ENCODE data around the gene MINAR2. TPM values are rescaled to one million over a fixed set of nuclear protein-coding genes. Genes with fewer than 3 reads are reported as not detected.

Gene MINAR2
- total and polyA plus RNA-seq, 2 experiments from 2014 or later, result not detected

DNA sequence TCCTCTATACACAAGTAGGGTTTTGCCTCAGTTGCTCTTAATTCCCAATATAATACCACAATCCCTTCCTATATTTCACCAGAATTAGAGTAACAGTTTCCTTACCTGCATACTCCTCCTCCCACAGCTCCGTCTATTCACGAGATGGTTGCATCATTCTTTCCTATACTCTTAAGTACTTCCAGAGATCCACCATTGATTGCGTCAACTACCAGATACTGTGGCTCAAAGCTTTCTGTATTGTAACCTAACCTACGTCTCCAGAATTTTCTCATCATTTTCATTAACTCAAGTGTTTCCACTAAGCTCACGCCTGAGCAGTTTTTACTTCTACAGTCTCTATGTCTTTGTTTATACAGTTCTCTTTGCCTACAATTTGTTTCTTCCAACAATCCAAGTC lies 31.2 kb upstream of the MINAR2 start (continued):
- TF ChIP-seq REST (IDR thresholded peaks at IDR 0.05; ENCODE audit: unreplicated experiment), result no peak
- no peak for TF ChIP-seq EZH2 (IDR thresholded peaks at IDR 0.05; ENCODE audit: low read depth, unreplicated experiment)
- no peak for TF ChIP-seq POLR2AphosphoS5 (IDR thresholded peaks at IDR 0.05; ENCODE audit: low read depth)
- TF ChIP-seq NANOG (IDR thresholded peaks at IDR 0.05; ENCODE audit: borderline replicate concordance), result no peak
- TF ChIP-seq, protein P1, sequence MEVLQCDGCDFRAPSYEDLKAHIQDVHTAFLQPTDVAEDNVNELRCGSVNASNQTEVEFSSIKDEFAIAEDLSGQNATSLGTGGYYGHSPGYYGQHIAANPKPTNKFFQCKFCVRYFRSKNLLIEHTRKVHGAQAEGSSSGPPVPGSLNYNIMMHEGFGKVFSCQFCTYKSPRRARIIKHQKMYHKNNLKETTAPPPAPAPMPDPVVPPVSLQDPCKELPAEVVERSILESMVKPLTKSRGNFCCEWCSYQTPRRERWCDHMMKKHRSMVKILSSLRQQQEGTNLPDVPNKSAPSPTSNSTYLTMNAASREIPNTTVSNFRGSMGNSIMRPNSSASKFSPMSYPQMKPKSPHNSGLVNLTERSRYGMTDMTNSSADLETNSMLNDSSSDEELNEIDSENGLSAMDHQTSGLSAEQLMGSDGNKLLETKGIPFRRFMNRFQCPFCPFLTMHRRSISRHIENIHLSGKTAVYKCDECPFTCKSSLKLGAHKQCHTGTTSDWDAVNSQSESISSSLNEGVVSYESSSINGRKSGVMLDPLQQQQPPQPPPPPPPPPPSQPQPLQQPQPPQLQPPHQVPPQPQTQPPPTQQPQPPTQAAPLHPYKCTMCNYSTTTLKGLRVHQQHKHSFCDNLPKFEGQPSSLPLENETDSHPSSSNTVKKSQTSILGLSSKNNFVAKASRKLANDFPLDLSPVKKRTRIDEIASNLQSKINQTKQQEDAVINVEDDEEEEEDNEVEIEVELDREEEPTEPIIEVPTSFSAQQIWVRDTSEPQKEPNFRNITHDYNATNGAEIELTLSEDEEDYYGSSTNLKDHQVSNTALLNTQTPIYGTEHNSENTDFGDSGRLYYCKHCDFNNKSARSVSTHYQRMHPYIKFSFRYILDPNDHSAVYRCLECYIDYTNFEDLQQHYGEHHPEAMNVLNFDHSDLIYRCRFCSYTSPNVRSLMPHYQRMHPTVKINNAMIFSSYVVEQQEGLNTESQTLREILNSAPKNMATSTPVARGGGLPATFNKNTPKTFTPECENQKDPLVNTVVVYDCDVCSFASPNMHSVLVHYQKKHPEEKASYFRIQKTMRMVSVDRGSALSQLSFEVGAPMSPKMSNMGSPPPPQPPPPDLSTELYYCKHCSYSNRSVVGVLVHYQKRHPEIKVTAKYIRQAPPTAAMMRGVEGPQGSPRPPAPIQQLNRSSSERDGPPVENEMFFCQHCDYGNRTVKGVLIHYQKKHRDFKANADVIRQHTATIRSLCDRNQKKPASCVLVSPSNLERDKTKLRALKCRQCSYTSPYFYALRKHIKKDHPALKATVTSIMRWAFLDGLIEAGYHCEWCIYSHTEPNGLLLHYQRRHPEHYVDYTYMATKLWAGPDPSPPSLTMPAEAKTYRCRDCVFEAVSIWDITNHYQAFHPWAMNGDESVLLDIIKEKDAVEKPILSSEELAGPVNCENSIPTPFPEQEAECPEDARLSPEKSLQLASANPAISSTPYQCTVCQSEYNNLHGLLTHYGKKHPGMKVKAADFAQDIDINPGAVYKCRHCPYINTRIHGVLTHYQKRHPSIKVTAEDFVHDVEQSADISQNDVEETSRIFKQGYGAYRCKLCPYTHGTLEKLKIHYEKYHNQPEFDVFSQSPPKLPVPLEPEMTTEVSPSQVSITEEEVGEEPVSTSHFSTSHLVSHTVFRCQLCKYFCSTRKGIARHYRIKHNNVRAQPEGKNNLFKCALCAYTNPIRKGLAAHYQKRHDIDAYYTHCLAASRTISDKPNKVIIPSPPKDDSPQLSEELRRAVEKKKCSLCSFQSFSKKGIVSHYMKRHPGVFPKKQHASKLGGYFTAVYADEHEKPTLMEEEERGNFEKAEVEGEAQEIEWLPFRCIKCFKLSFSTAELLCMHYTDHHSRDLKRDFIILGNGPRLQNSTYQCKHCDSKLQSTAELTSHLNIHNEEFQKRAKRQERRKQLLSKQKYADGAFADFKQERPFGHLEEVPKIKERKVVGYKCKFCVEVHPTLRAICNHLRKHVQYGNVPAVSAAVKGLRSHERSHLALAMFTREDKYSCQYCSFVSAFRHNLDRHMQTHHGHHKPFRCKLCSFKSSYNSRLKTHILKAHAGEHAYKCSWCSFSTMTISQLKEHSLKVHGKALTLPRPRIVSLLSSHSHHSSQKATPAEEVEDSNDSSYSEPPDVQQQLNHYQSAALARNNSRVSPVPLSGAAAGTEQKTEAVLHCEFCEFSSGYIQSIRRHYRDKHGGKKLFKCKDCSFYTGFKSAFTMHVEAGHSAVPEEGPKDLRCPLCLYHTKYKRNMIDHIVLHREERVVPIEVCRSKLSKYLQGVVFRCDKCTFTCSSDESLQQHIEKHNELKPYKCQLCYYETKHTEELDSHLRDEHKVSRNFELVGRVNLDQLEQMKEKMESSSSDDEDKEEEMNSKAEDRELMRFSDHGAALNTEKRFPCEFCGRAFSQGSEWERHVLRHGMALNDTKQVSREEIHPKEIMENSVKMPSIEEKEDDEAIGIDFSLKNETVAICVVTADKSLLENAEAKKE (CRISPR knock-in tag; IDR thresholded peaks at IDR 0.05), result no peak

DNA sequence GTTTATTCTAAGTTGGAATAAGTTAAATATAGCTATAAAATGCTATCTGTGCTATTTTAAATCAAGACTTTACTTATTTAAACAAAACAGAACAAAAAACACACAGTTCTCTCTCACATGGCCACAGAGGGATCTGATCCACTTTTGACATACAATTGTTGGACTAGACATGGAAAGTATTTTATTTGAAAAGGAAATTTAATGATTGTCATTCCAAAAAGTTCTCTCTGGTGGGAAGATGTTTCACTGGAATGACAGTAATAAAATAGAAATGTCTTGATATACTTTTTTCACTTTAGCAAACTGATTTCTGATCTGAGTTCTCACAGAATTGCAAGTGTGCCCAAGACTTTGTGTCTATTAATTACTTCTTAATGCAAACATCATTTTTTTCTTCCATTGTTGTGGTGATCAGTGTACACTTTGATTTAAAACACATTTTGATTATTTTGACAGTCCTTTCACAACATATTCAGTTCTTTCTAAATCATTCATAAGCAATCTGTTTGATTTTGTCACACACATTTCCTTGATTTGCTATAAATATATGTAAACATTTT lies 30.1 kb upstream of the MINAR2 start:
- DNase-seq (ENCODE audit: low spot score), result no peak
- H3K4me2 ChIP-seq, result no peak overlapping the region
- no peaks in the 10 kb centered on the region for H3K27me3 ChIP-seq (ENCODE audit: insufficient read depth)
- no peak for ATAC-seq
- H3K4me3 Mint-ChIP-seq, result no peak overlapping the region
- peaks cover 28% of the 10 kb centered on the region; the same call in 2 of the 3 replicates for H3K36me3 Mint-ChIP-seq (ENCODE audit: low read depth)
- peak overlapping the region; percentile 66; the same call in 1 of the 2 replicates for H3K27ac Mint-ChIP-seq
- no peak overlapping the region for H3K27ac ChIP-seq (ENCODE audit: low read depth)
- no peaks in the 10 kb centered on the region for H3K36me3 ChIP-seq (ENCODE audit: insufficient read depth)
- no peak overlapping the region for H3K4me3 ChIP-seq
- no peaks in the 10 kb centered on the region for H4K20me1 ChIP-seq (replicated peaks; ENCODE audit: insufficient read depth)
- peaks cover 15% of the 10 kb centered on the region for H3K4me1 Mint-ChIP-seq
- no peaks in the 10 kb centered on the region for H3K27me3 Mint-ChIP-seq (ENCODE audit: insufficient read depth, low read depth, poor library complexity)
- no peak for TF ChIP-seq NANOG (IDR thresholded peaks at IDR 0.05; ENCODE audit: borderline replicate concordance)
- peaks cover under 1% of the 10 kb centered on the region; the same call in 1 of the 2 replicates for H3K4me1 ChIP-seq (ENCODE audit: insufficient read depth)
- H3K9me2 ChIP-seq (ENCODE audit: insufficient read depth), result no peaks in the 10 kb centered on the region
- H3F3A ChIP-seq (replicated peaks; ENCODE audit: low read depth), result no peaks in the 10 kb centered on the region
- no peaks in the 10 kb centered on the region for H3K9me3 Mint-ChIP-seq
- H2AFZ ChIP-seq, result no peak overlapping the region
- H3K79me2 ChIP-seq (replicated peaks; ENCODE audit: insufficient read depth), result no peaks in the 10 kb centered on the region

All from GM23338 (cell line).